ENCODE data around the gene PTGER2. TPM values are rescaled to one million over a fixed set of nuclear protein-coding genes. Genes with fewer than 3 reads are reported as not detected.

The PTGER2 gene
- polyA plus RNA-seq, 1 donor from 2014 or later, result not detected

- Histone ChIP-seq H2AFZ (ENCODE audit: low read depth, low read length) (no peak within 1 kb of the TSS), H3K27me3 (ENCODE audit: insufficient read depth, low read depth, low read length) (peaks cover 54% of the 10 kb centered on the region)
- TF ChIP-seq EZH2 (IDR thresholded peaks at IDR 0.05; ENCODE audit: borderline replicate concordance, insufficient read depth, low read length, poor library complexity, severe bottlenecking) (peak; percentile 55), SMC3 (conservative IDR thresholded peaks at IDR 0.05; ENCODE audit: poor library complexity) (no peak)
Measured at GRCh38 chr14:52267501-52268278, 46.4 kb upstream of the PTGER2 start, which contains the start of gene PTGDR. PTGDR (plus strand) TSS chr14:52267698; CDS start chr14:52267815, 117 bp downstream.

GRCh38 chr14:52268279-52269061 lies 45.6 kb upstream of the PTGER2 start:
- Histone ChIP-seq H3K27me3 (ENCODE audit: insufficient read depth, low read depth, low read length) (peaks cover 54% of the 10 kb centered on the region), H3K9ac (ENCODE audit: low read length) (no peak overlapping the region), H4K20me1 (ENCODE audit: insufficient read depth) (no peaks in the 10 kb centered on the region), H3K79me2 (replicated peaks; ENCODE audit: insufficient read depth, low read length) (no peaks in the 10 kb centered on the region), H3F3A (ENCODE audit: insufficient read depth, low read length, poor library complexity, severe bottlenecking) (no peaks in the 10 kb centered on the region), H3K9me2 (ENCODE audit: insufficient read depth, low read length) (no peaks in the 10 kb centered on the region), H3K27ac (ENCODE audit: low read length) (no peak overlapping the region), H3K36me3 (ENCODE audit: insufficient read depth, low read length) (no peaks in the 10 kb centered on the region), H3K9me3 (ENCODE audit: low read length) (no peaks in the 10 kb centered on the region), H2AFZ (ENCODE audit: low read depth, low read length) (no peak overlapping the region), H3K4me2 (ENCODE audit: low read length) (no peak overlapping the region), H3K4me3 (ENCODE audit: low read length) (peak overlapping the region; percentile 66)
- TF ChIP-seq POLR2AphosphoS5 (IDR thresholded peaks at IDR 0.05), result no peak
- no peak for TF ChIP-seq EP300 (conservative IDR thresholded peaks at IDR 0.05; ENCODE audit: poor library complexity, severe bottlenecking)
- TF ChIP-seq RAD21 (conservative IDR thresholded peaks at IDR 0.05), result no peak
- no peak for TF ChIP-seq MXI1 (conservative IDR thresholded peaks at IDR 0.05; ENCODE audit: poor library complexity, severe bottlenecking)
- TF ChIP-seq REST (IDR thresholded peaks at IDR 0.05; ENCODE audit: borderline replicate concordance), result no peak

More at GRCh38 chr14:52267501-52268278, 46.4 kb upstream of the PTGER2 start, which contains the start of gene PTGDR:
- no peaks in the 10 kb centered on the region for H3K9me2 ChIP-seq (ENCODE audit: insufficient read depth, low read length)
- H3K9me3 ChIP-seq (ENCODE audit: low read length), result no peaks in the 10 kb centered on the region
- no peak within 1 kb of the TSS for H3K9ac ChIP-seq (ENCODE audit: low read length)
- no peaks in the 10 kb centered on the region for H4K20me1 ChIP-seq (ENCODE audit: insufficient read depth)
- H3K79me2 ChIP-seq (replicated peaks; ENCODE audit: insufficient read depth, low read length), result no peaks in the 10 kb centered on the region
- H3K27ac ChIP-seq (ENCODE audit: low read length), result no peak within 1 kb of the TSS
- H3K4me2 ChIP-seq (ENCODE audit: low read length), result no peak within 1 kb of the TSS
- H3K36me3 ChIP-seq (ENCODE audit: insufficient read depth, low read length), result no peaks in the 10 kb centered on the region
- H3F3A ChIP-seq (ENCODE audit: insufficient read depth, low read length, poor library complexity, severe bottlenecking), result no peaks in the 10 kb centered on the region
- H3K4me3 ChIP-seq (ENCODE audit: low read length), result peak within 1 kb of the TSS; percentile 66

- Histone ChIP-seq H3K79me2 (replicated peaks; ENCODE audit: insufficient read depth, low read length) (no peaks in the 10 kb centered on the region), H3K9ac (ENCODE audit: low read length) (no peak overlapping the region), H4K20me1 (ENCODE audit: insufficient read depth) (no peaks in the 10 kb centered on the region), H3K4me2 (ENCODE audit: low read length) (no peak overlapping the region), H3K27me3 (ENCODE audit: insufficient read depth, low read depth, low read length) (peaks cover 54% of the 10 kb centered on the region), H3K27ac (ENCODE audit: low read length) (no peak overlapping the region), H2AFZ (ENCODE audit: low read depth, low read length) (no peak overlapping the region), H3K9me2 (ENCODE audit: insufficient read depth, low read length) (no peaks in the 10 kb centered on the region), H3K36me3 (ENCODE audit: insufficient read depth, low read length) (no peaks in the 10 kb centered on the region), H3K4me3 (ENCODE audit: low read length) (no peak overlapping the region), H3K9me3 (ENCODE audit: low read length) (no peaks in the 10 kb centered on the region), H3F3A (ENCODE audit: insufficient read depth, low read length, poor library complexity, severe bottlenecking) (no peaks in the 10 kb centered on the region)
- TF ChIP-seq SMC3 (conservative IDR thresholded peaks at IDR 0.05; ENCODE audit: poor library complexity) (no peak), EP300 (conservative IDR thresholded peaks at IDR 0.05; ENCODE audit: poor library complexity, severe bottlenecking) (peak; percentile 65), POLR2AphosphoS5 (IDR thresholded peaks at IDR 0.05) (peak; percentile 78), TAF1 (IDR thresholded peaks at IDR 0.05; ENCODE audit: low read depth) (no peak), EZH2 (IDR thresholded peaks at IDR 0.05; ENCODE audit: borderline replicate concordance, insufficient read depth, low read length, poor library complexity, severe bottlenecking) (no peak)
Measured at GRCh38 chr14:52269100-52269499, 45.0 kb upstream of the PTGER2 start.

All from neural cell (in vitro differentiated cells).